Inflammatory macrophage treated with lipopolysaccharide for 4 hours (primary cell): ENCODE results near the gene XKR7.

Experiments
- DNase-seq: peaks from one replicate; pipeline ENCODE4 v3.0.0-alpha.2; 2020

XKR7 gene

DNA sequence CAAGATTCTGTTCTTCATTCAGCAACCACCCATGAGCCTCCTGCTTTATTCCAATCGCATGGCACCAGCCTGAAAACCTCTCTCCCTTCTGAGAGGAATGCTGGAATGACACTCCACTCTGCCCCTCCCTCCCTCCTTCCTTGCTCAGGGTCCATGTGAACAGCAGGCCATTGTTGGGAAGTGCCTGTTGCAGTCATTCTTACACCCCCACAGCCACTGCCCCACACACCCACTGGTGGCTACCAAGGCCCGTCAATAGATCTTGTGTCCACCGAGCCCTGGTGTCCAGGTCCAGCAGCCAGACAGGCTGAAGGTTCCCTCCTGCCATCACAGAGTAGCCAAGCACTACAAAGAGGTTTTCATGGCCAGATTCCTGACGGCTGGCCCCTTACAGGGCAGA, 22.6 kb upstream of the XKR7 start:
- no peak for DNase-seq

GRCh38 chr20:31945785-31946184, 22.2 kb upstream of the XKR7 start:
- DNase-seq: no peak

GRCh38 chr20:31948008-31948407, 19.9 kb upstream of the XKR7 start:
- DNase-seq: no peak

DNA sequence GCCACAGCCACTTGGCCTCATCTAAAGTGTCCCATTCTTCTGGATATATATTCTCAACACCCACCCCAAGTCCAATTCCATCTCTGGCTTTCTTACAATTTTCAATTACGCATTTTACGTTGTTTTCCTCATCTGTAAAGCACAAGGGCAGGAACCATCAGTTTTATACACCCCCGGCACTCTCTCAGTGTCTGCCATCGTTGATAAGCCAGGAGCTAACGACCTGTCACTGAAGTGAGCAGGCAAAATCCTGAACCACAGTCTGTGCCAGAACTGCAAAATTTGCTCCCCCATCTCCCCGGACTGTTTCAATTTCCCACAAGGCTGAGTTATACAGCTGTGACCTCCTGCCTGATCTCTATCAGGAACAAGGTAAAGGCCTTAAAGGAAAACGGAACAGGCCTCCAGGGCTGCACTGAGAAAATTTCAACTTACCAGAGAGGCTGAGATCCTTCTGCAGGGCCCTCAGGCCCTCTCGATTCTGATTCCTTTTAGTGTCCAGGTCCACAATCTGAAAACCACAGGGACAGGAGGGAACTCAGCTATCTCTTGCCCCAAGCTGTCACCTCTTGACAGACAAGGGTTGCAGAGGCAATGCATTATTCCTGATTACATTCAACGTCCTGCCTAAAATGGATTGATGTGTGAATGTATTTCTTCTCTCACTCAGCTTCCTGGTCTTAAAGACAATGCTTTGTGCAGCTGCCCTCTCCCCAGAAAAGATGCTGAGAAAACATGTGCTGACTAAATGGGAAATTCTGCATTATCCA, 17.9 kb upstream of the XKR7 start:
- no peak for DNase-seq

DNA sequence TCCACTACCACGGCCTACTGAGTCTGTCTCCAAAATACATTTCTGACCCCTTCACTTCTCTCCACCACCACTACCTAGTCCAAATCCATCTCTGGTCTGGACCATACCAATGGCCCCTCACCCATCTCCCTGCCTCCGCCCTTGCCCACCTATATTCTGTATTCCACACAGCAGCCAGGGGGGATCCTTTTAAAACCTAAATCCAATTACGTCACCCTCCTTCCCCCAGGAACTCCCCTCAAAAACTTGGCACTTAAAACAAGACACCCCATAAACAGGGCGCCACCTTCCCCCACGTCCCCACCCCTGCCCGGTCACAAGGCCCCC, 16.8 kb upstream of the XKR7 start:
- no peak for DNase-seq

GRCh38 chr20:31951530-31952453, 16.2 kb upstream of the XKR7 start, which contains the start of gene PDRG1:
Gene PDRG1, minus strand, starts transcription at chr20:31952046. Its CDS starts 85 bp downstream, at chr20:31951961.
- DNase-seq: peak; percentile 98

DNA sequence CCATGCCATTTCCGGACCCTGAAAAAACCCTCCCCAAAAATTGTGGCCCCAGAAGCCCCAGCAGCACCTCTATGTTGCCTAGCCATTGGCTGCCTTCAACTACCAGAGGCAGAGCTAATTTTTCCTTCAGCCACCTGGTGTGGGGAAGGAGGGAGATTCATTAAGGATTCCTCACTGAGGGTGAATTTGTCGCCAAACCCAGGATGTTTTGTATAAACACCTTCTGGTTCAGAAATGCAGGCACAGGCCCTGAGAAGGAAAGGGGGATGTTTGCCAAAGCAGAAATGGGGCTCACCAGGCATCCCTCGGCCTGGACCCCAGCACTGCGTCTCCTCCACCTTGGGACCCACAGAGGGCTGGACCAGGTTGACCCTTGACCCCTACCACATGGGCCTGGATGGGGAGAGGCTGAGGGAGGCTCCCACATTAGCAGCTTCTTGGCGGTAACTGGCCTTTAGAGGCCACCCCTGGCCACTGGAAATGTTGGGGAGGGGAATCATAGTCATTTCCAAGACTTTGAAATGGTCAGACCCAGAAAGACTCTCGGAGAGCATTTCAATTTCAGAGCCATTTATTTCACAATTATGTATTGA, 14.3 kb upstream of the XKR7 start:
- no peak for DNase-seq

DNA sequence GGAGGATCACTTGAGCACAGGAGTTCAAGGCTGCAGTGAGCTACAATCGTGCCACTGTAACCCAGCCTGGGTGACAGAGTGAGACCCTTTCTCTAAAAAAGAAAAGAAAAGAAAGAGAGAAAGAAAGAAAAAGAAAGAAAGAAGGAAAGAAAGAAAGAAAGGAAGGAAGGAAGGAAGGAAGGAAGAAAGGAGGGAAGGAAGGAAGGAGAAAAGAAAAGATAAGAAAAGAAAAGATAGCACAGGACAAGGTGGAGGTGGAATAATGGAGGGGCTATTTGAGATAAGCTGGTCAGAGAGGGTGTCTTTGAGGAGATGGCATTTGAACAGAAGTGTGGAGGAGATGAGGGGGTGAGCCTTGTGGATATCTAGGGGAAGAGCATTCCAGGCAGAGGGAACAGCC, 13.5 kb upstream of the XKR7 start:
- DNase-seq: no peak

- DNase-seq: no peak
Measured at GRCh38 chr20:31956556-31957526, 11.1 kb upstream of the XKR7 start.

GRCh38 chr20:31962761-31963160, 5.2 kb upstream of the XKR7 start:
- DNase-seq: no peak

DNA sequence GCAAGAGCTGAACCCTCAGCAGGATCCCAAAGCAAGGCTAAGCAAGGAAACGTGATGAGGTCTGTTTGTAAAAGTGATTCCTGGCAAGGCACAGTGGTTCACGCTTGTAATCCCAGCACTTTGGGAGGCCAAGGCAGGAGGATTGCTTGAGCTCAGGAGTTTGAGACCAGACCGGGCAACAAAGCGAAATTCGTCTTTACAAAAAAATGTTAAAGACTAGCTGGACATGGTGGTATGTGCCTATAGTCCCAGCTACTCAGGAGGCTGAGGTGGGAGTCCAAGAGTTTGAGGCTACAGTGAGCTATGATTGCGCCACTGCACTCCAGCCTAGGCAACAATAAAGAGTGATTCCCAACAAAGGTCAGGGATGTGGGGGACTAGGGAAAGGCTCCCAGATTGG, 4.1 kb upstream of the XKR7 start:
- no peak for DNase-seq

- DNase-seq: no peak
Measured at GRCh38 chr20:31966991-31967655, 828 bp upstream of the XKR7 start.

DNA sequence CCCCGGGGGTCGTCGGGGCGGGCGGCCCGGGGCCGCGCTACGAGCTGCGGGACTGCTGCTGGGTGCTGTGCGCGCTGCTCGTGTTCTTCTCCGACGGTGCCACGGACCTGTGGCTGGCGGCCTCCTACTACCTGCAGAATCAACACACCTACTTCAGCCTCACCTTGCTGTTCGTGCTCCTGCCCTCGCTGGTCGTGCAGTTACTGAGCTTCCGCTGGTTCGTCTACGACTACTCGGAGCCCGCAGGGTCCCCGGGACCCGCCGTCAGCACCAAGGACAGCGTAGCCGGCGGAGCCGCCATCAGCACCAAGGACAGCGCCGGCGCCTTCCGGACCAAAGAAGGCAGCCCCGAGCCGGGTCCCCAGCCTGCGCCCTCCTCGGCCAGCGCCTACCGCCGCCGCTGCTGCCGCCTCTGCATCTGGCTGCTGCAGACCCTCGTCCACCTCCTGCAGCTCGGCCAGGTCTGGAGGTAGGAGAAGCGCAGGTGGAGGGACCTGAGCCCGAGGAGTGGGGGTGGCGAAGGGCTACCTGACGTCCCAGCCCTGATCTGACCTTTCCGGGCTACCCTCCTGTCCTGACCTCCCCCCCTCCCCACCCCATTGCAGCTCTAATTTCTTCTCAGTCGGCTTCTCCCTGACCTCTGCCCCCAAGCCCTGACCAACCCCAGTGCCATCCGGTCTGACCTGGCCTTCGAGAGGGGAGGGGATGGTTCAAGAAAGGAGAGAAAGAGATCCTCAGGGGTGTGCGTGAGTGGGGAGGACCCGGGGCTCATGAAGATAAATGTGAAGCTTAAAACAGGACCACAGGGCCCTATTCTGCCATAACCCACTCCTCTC, 558 bp downstream of the XKR7 start:
- DNase-seq: peak; percentile 50

GRCh38 chr20:31969991-31970390, 2.0 kb downstream of the XKR7 start:
- DNase-seq: no peak

GRCh38 chr20:31972471-31973021, 4.6 kb downstream of the XKR7 start:
- DNase-seq: no peak

GRCh38 chr20:31974296-31974695, 6.3 kb downstream of the XKR7 start:
- no peak for DNase-seq

DNA sequence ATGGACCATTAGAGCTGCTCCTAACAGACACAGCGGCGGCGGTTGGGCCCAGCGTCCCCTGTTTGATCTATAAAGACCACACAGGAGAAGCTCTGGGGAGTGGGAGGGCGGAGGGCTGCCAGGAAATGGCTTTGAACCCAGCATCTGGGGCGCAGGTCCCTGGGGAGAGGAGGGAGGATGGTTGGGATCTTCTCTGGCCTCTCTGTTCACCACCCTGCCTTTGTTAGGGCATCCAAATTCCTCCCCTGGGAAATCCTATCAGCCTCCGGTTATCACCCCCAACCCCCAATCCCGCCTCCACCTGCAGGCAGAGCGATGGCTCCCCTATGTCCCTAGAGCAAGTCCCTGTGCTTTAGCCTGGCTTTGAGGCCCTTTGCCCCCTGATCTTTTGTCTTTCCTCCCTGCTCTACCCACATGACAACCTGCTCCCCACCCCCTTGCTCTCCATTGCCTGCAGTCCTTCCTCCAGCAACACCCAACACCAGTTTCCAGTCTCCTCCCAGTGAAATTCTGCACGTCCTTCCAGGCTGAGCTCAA, 7.1 kb downstream of the XKR7 start:
- DNase-seq: no peak

DNA sequence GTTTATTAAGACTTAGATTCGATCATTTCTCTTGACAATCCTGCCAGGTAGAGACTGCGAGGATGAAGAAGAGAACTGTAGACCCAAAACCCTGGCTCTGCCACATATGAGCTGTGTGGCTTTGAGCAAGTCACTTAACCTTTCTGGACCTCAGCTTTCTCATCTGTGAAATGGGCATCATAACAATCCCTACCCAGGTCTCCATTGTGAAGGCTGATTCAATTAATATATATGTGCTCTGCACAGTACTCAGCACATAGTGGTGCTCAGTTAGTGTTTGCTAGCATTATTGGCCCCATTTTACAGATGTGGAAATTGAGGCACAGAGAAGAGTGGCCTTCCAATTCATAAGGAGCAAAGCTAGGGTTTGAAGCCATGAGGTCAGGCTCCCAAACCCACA, 7.9 kb downstream of the XKR7 start:
- DNase-seq: no peak

- no peak for DNase-seq
Measured at GRCh38 chr20:31977080-31977479, 9.1 kb downstream of the XKR7 start.

DNA sequence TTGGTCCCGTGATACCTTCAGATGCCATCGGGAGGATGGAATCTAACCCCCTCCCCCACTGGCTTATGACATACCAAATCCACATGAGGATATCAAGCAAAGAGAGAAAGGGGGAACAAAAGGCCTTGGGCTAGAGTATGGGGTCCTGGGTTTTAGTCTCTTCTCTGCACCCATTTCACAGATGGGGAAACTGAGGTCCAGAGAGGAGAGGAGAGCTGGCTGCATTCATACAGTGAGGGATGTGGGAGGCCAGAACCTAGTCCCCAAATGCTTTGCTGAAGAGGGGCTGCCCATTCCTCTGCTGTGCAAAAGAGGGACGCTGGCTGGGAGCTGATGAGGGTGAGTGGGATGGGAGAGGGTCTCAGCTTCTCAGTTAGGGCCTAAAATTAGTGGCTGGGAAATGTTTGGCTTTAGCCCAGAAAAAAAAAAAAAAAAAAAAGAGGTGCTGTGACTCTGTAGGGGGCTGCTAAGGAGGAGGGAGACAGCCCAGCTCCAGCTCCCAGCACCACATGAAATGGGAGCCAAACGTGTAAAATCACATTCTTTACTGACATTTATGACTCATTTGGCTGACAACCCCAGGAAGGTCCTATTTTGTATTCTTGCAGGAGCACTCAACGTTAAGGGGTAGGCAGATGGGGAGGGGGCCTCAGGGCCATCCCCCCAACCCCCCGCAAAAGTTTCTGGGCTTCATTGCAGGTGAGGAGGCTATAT, 11.9 kb downstream of the XKR7 start:
- no peak for DNase-seq
